Measurements from ENCODE around the gene TMTC2. TPM values are rescaled to one million over a fixed set of nuclear protein-coding genes. Genes with fewer than 3 reads are reported as not detected.
"Not testable (repeated sequence)": the region's sequence is repeated elsewhere in the genome, so short reads cannot be mapped to it uniquely, and the experiment has no call there.

TMTC2 gene
- polyA plus RNA-seq, 1 donor: 12.1 TPM

DNA sequence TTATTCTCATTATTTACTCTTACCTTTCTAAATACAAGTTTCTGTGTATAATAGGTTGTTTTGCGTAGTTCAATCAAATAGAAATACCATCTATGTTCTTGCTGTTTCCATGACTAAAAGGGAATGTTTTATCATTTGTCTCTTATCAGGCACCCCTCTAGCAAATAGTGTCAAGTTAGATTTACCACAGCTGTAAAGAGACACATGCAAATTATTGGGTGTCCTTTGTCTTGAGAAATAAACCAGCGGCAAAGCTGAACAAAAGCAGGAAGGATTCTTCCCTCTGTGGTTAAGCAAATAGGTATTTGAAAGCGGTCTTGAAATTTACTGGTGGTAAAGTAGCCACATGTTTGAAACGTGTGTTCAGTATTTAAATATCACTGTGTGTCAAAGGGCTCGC is 405.9 kb downstream of the TMTC2 start:
- no peaks in the 10 kb centered on the region for H3K36me3 ChIP-seq (ENCODE audit: control insufficient read depth, insufficient read depth, low read length)
- no peaks in the 10 kb centered on the region for H3K4me1 ChIP-seq (ENCODE audit: control insufficient read depth, insufficient read depth, low read length)
- H3K4me3 ChIP-seq (ENCODE audit: low read length): no peak overlapping the region
- H3K27me3 ChIP-seq (ENCODE audit: control insufficient read depth, insufficient read depth, low read length): no peaks in the 10 kb centered on the region
- WGBS (ENCODE audit: insufficient coverage, low lambda C conversion rate): 35% methylated on average over 2 of the region's 5 CpGs
- DNase-seq: no peak
- H3K27ac ChIP-seq (ENCODE audit: low read length): no peak overlapping the region
- no peaks in the 10 kb centered on the region for H3K9me3 ChIP-seq (ENCODE audit: control insufficient read depth, low read depth, low read length)

DNA sequence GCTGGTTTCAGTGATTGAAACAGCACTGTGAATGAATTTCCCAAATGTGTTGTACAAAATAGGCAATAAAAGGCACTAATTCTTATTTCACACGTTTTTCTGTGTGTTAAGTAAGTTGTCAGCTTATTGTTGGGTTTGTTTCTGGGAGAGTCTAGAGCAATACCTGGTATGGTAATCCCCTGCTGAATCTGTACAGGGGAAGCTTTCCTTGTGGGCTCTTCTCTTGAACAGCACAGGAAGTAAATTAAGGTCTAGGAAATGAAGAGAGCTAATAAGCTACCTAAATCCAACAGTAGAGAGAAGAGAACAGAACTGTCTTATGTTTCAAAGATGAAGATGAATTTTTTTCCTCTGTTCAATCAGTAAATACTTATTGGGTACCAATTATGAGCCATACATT is 406.7 kb downstream of the TMTC2 start:
- WGBS (ENCODE audit: insufficient coverage, low lambda C conversion rate): no CpG with 5 or more reads among the region's 1 CpG
- H3K4me3 ChIP-seq (ENCODE audit: low read length): no peak overlapping the region
- H3K36me3 ChIP-seq (ENCODE audit: control insufficient read depth, insufficient read depth, low read length): no peaks in the 10 kb centered on the region
- no peaks in the 10 kb centered on the region for H3K27me3 ChIP-seq (ENCODE audit: control insufficient read depth, insufficient read depth, low read length)
- DNase-seq: no peak
- H3K4me1 ChIP-seq (ENCODE audit: control insufficient read depth, insufficient read depth, low read length): no peaks in the 10 kb centered on the region
- H3K9me3 ChIP-seq (ENCODE audit: control insufficient read depth, low read depth, low read length): no peaks in the 10 kb centered on the region
- no peak overlapping the region for H3K27ac ChIP-seq (ENCODE audit: low read length)

DNA sequence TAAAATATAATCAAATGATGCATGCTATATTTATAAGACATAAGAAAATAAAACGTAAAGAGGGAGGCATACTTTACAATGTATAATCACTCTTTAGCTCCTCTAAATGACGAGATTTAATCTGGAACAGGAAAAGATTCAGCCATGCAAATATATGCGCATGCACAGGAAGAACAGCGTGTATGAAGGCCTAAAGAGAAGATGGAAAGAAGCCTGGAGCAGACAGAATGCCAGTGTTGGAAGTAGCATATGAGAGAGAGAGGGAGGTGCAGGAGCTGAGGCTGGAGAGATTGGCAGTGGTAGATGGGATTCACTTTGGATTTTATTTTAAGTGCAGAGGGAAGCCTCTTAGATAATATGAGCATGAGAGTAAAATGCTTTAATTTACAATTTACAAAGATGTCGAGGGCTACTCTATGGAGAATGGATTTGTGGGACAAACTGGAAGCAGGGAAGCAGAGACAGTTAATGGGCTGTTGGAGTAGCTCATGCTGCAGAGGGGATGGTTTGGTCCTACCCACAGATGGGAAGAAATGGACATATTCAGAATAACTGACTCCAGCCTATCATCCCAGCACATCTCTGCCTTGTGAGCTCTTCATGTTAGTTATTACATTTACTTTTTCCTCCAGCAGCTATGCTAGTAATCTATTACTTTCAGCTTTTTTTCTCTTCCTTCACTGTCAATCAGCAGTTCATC is 411.1 kb downstream of the TMTC2 start:
- Histone ChIP-seq H3K36me3 (ENCODE audit: control insufficient read depth, insufficient read depth, low read length) (no peaks in the 10 kb centered on the region), H3K4me1 (ENCODE audit: control insufficient read depth, insufficient read depth, low read length) (no peaks in the 10 kb centered on the region), H3K27me3 (ENCODE audit: control insufficient read depth, insufficient read depth, low read length) (no peaks in the 10 kb centered on the region), H3K9me3 (ENCODE audit: control insufficient read depth, low read depth, low read length) (no peaks in the 10 kb centered on the region), H3K4me3 (ENCODE audit: low read length) (no peak overlapping the region), H3K27ac (ENCODE audit: low read length) (no peak overlapping the region)
- WGBS (ENCODE audit: insufficient coverage, low lambda C conversion rate): 83% methylated on average over 4 of the region's 5 CpGs
- no peak for DNase-seq

DNA sequence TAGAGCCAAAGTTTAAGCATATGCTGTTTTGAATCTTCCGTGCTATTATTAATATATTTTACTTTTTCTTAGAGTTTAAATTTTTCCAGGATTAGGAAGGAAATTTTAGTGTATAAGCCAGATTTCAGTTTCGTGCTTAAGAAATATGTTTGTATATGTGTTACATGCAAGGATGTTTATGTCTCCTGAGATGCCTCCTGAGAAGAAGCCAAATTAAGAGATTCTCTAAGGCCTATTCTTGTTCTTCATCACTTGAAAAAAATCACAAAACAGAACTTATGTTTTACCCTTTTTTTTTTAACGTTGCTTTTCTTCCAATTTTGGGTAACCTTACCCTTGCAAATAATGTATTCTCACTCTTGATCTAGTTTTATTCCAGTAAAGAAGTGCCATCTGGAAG is 412.7 kb downstream of the TMTC2 start:
- Histone ChIP-seq H3K4me3 (ENCODE audit: low read length) (no peak overlapping the region), H3K36me3 (ENCODE audit: control insufficient read depth, insufficient read depth, low read length) (no peaks in the 10 kb centered on the region), H3K27me3 (ENCODE audit: control insufficient read depth, insufficient read depth, low read length) (no peaks in the 10 kb centered on the region), H3K4me1 (ENCODE audit: control insufficient read depth, insufficient read depth, low read length) (no peaks in the 10 kb centered on the region), H3K9me3 (ENCODE audit: control insufficient read depth, low read depth, low read length) (no peaks in the 10 kb centered on the region), H3K27ac (ENCODE audit: low read length) (no peak overlapping the region)
- 63% methylated on average over 2 of the region's 3 CpGs for WGBS (ENCODE audit: insufficient coverage, low lambda C conversion rate)
- no peak for DNase-seq

DNA sequence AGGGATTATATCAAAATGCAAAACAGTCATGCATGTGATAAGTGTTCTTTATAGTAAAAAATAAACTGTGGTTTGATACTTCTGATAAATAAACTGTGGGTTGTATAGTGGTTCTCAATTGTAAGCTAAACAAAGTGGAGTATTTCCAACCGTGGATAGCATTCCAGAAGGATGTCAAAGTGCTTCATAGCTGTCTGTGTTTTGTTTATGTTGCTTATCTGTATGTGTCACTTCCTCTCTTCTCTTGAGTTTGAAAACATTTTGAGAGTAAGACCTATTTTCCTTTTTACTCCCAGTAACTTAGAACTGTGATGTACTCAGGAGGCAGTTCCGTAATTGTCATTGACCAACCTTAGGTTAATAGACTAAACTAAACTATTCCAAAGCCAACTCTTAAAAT is 415.8 kb downstream of the TMTC2 start:
- Histone ChIP-seq H3K36me3 (ENCODE audit: control insufficient read depth, insufficient read depth, low read length) (no peaks in the 10 kb centered on the region), H3K4me1 (ENCODE audit: control insufficient read depth, insufficient read depth, low read length) (no peaks in the 10 kb centered on the region), H3K4me3 (ENCODE audit: low read length) (no peak overlapping the region), H3K27me3 (ENCODE audit: control insufficient read depth, insufficient read depth, low read length) (no peaks in the 10 kb centered on the region), H3K27ac (ENCODE audit: low read length) (no peak overlapping the region), H3K9me3 (ENCODE audit: control insufficient read depth, low read depth, low read length) (no peaks in the 10 kb centered on the region)
- no CpG with 5 or more reads among the region's 2 CpGs for WGBS (ENCODE audit: insufficient coverage, low lambda C conversion rate)
- no peak for DNase-seq

DNA sequence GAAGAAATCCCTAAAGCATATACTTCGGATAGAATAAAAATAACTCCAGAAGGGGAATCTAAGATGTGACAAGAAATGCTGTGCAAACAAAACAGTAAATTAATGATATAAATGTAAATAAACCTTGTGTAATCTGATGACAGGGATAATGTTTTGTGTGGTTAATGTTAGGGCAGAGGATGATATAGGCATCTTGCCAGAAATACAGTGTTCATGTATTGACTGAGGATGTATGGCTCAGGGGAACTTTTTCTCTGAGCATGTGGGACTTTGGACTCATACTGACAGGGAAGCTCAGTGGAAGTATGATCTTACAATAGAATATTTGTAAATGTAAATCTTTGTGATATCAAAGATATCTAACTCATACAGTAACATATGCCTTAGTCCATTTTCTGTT is 420.2 kb downstream of the TMTC2 start:
- H3K27ac ChIP-seq (ENCODE audit: low read length): no peak overlapping the region
- H3K4me3 ChIP-seq (ENCODE audit: low read length): no peak overlapping the region
- DNase-seq: no peak
- H3K9me3 ChIP-seq (ENCODE audit: control insufficient read depth, low read depth, low read length): no peaks in the 10 kb centered on the region
- H3K36me3 ChIP-seq (ENCODE audit: control insufficient read depth, insufficient read depth, low read length): no peaks in the 10 kb centered on the region
- H3K27me3 ChIP-seq (ENCODE audit: control insufficient read depth, insufficient read depth, low read length): no peaks in the 10 kb centered on the region
- 100% methylated on average over 1 of the region's 1 CpG for WGBS (ENCODE audit: insufficient coverage, low lambda C conversion rate)
- H3K4me1 ChIP-seq (ENCODE audit: control insufficient read depth, insufficient read depth, low read length): no peaks in the 10 kb centered on the region

DNA sequence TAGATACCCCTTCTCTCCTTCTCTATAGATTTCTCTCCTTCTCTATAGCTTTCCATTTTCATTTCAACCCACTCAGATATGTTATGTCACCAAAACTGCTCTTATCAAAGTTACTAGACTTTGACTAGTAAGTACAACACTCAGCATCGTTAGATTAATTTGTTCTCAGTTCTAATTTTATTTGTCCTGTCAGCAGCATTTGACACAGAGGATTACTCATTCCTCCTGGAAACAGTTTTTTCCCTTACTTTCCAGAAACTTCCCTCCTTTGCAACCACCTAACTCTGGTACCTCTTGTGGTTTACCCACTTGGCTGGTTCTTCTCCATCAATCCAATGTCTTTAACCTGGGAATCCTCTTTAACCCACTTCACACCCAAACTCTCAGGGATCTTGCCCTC is 423.7 kb downstream of the TMTC2 start:
- WGBS (ENCODE audit: insufficient coverage, low lambda C conversion rate): 60% methylated on average over 1 of the region's 1 CpG
- Histone ChIP-seq H3K4me3 (ENCODE audit: low read length) (no peak overlapping the region), H3K9me3 (ENCODE audit: control insufficient read depth, low read depth, low read length) (no peaks in the 10 kb centered on the region), H3K27ac (ENCODE audit: low read length) (no peak overlapping the region), H3K4me1 (ENCODE audit: control insufficient read depth, insufficient read depth, low read length) (no peaks in the 10 kb centered on the region), H3K27me3 (ENCODE audit: control insufficient read depth, insufficient read depth, low read length) (no peaks in the 10 kb centered on the region), H3K36me3 (ENCODE audit: control insufficient read depth, insufficient read depth, low read length) (no peaks in the 10 kb centered on the region)
- no peak for DNase-seq

DNA sequence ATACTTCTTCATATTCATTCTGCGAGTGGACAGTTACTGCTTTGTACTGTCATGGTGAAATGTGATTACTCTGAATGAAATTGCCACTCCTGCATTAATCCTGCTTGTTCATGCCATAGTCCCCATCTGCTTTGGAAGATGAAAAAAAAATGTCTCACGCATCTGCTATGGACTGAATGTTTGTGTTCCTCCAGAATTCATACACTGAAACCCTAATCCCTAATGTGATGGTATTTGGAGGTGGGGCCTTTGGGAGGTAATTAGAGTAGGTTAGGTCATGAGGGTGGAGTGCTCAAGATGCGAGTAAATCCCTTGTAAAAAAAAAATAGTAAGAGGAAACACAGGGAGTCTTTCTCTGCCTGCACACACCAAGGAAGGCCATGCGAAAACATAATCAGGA is 427.2 kb downstream of the TMTC2 start:
- Histone ChIP-seq H3K36me3 (ENCODE audit: control insufficient read depth, insufficient read depth, low read length) (no peaks in the 10 kb centered on the region), H3K4me3 (ENCODE audit: low read length) (no peak overlapping the region), H3K27me3 (ENCODE audit: control insufficient read depth, insufficient read depth, low read length) (no peaks in the 10 kb centered on the region), H3K9me3 (ENCODE audit: control insufficient read depth, low read depth, low read length) (no peaks in the 10 kb centered on the region), H3K27ac (ENCODE audit: low read length) (no peak overlapping the region), H3K4me1 (ENCODE audit: control insufficient read depth, insufficient read depth, low read length) (no peaks in the 10 kb centered on the region)
- WGBS (ENCODE audit: insufficient coverage, low lambda C conversion rate): no CpG with 5 or more reads among the region's 4 CpGs
- DNase-seq: no peak

DNA sequence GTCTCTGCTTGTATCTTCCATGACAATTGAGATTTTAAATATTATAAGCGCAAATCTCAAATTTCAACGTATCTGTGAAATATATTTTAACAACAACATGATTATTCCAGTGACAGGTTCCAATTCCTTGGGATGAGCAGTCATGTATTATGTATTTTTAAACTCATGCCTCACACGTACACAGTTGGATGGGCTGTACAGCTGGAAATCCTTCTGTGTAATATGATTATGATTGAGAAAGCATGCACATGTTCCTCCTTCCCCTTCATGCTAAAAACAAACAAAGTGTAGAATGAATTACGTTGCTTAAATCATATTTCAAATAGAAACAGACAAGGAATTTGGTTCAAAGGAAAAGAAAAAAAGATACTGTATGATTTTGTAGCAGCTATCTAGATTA is 428.3 kb downstream of the TMTC2 start:
- no peaks in the 10 kb centered on the region for H3K4me1 ChIP-seq (ENCODE audit: control insufficient read depth, insufficient read depth, low read length)
- no peaks in the 10 kb centered on the region for H3K36me3 ChIP-seq (ENCODE audit: control insufficient read depth, insufficient read depth, low read length)
- no peak for DNase-seq
- no peaks in the 10 kb centered on the region for H3K27me3 ChIP-seq (ENCODE audit: control insufficient read depth, insufficient read depth, low read length)
- 79% methylated on average over 3 of the region's 4 CpGs for WGBS (ENCODE audit: insufficient coverage, low lambda C conversion rate)
- H3K27ac ChIP-seq (ENCODE audit: low read length): no peak overlapping the region
- H3K9me3 ChIP-seq (ENCODE audit: control insufficient read depth, low read depth, low read length): no peaks in the 10 kb centered on the region
- H3K4me3 ChIP-seq (ENCODE audit: low read length): no peak overlapping the region

DNA sequence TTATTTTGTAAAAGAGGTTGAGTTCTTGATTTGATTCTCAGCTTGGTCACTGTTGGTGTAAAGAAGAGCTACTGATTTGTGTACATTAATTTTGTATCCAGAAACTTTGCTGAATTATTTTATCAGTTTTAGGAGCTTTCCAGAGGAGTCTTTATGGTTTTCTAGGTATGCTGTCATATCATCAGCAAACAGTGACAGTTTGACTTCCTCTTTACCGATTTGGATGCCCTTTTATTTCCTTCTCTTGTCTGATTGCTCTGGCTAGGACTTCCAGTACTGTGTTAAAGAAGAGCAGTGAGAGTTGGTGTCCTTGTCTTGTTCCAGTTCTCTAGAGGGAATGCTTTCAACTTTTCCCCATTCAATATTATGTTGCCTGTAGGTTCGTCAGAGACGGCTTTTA is 431.2 kb downstream of the TMTC2 start:
- not testable (repeated sequence) for H3K4me3 ChIP-seq (ENCODE audit: low read length); H3K9me3 ChIP-seq (ENCODE audit: control insufficient read depth, low read depth, low read length); H3K27ac ChIP-seq (ENCODE audit: low read length); H3K36me3 ChIP-seq (ENCODE audit: control insufficient read depth, insufficient read depth, low read length); H3K4me1 ChIP-seq (ENCODE audit: control insufficient read depth, insufficient read depth, low read length); H3K27me3 ChIP-seq (ENCODE audit: control insufficient read depth, insufficient read depth, low read length); DNase-seq
- WGBS (ENCODE audit: insufficient coverage, low lambda C conversion rate): no CpG with 5 or more reads among the region's 3 CpGs

DNA sequence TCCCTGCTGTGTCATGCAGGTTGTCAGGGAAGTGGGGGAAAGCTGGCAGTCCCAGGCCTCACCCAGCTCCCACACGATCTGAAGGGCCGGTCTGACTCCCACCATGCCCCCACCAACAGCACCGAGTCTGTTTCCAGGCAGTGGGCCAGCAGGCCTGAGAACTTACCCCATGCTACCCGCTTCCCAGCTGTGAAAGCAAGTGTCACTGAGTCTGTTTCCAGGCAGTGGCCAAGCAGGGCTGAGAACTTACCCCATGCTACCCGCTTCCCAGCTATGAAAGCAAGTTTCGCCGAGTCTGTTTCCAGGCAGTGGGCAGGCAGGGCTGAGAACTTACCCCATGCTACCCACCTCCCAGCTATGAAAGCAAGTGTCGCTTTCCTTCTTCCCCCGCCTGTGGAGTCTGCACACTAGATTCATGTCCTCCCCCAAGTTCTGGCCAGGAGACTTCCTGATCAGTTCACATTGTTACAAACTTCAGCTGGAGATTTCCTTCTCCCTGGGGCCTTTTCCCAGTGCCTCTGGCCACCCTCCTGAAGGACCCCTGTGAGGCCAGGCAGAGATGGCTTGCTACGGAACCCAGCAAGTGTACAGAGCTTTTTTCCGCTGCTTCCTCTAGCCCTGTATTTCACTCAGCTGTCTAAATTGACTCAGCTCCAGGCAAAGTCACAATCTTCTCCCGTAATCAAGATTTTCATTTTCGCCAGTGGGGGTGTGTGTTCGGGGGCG is 435.4 kb downstream of the TMTC2 start:
- 80% methylated on average over 4 of the region's 15 CpGs for WGBS (ENCODE audit: insufficient coverage, low lambda C conversion rate)
- DNase-seq: no peak
- Histone ChIP-seq H3K27ac (ENCODE audit: low read length) (no peak overlapping the region), H3K27me3 (ENCODE audit: control insufficient read depth, insufficient read depth, low read length) (no peaks in the 10 kb centered on the region), H3K4me1 (ENCODE audit: control insufficient read depth, insufficient read depth, low read length) (no peaks in the 10 kb centered on the region), H3K4me3 (ENCODE audit: low read length) (no peak overlapping the region), H3K36me3 (ENCODE audit: control insufficient read depth, insufficient read depth, low read length) (no peaks in the 10 kb centered on the region), H3K9me3 (ENCODE audit: control insufficient read depth, low read depth, low read length) (no peaks in the 10 kb centered on the region)

Measured in large intestine (tissue), 3 donors.